ENCODE measurements around the gene POTEC.
"Not testable (repeated sequence)": the region's sequence is repeated elsewhere in the genome, so short reads cannot be mapped to it uniquely, and the experiment has no call there.

POTEC gene

GRCh38 chr18:14475520-14475919 lies 67.9 kb downstream of the POTEC start:
- H3K36me3 ChIP-seq (ENCODE audit: control insufficient read depth, insufficient read depth, low read length); H3K27ac ChIP-seq (ENCODE audit: low read depth, low read length); H3K9me3 ChIP-seq (ENCODE audit: control insufficient read depth, insufficient read depth, low read depth, low read length); H3K4me1 ChIP-seq (ENCODE audit: control insufficient read depth, insufficient read depth, low read length); H3K4me3 ChIP-seq (ENCODE audit: low read depth, low read length); H3K27me3 ChIP-seq (ENCODE audit: control insufficient read depth, insufficient read depth, low read length); H3K9ac ChIP-seq (ENCODE audit: low read length): not testable (repeated sequence)

DNA sequence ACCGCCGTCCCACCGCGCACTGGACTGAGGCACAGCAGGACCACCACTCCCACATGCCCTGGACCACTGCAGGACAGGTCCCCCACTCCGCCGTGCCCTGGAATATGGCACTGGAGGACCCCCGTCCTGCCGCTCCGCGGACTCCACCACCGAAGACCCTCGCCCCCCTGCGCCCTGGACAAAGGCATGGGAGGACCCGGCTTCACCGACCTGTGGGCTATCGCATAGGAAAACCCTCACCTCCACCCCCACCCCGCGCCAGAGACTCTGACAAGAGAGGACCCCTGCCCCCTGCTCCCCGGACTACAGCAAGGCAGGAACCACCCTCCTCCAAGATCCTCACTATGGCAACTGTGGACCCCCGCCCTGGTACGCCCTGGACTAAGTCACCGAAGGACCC lies 68.6 kb downstream of the POTEC start:
- H3K9ac ChIP-seq (ENCODE audit: low read length); H3K4me3 ChIP-seq (ENCODE audit: low read depth, low read length); H3K27me3 ChIP-seq (ENCODE audit: control insufficient read depth, insufficient read depth, low read length); H3K27ac ChIP-seq (ENCODE audit: low read depth, low read length); H3K4me1 ChIP-seq (ENCODE audit: control insufficient read depth, insufficient read depth, low read length); H3K9me3 ChIP-seq (ENCODE audit: control insufficient read depth, insufficient read depth, low read depth, low read length); H3K36me3 ChIP-seq (ENCODE audit: control insufficient read depth, insufficient read depth, low read length): not testable (repeated sequence)

DNA sequence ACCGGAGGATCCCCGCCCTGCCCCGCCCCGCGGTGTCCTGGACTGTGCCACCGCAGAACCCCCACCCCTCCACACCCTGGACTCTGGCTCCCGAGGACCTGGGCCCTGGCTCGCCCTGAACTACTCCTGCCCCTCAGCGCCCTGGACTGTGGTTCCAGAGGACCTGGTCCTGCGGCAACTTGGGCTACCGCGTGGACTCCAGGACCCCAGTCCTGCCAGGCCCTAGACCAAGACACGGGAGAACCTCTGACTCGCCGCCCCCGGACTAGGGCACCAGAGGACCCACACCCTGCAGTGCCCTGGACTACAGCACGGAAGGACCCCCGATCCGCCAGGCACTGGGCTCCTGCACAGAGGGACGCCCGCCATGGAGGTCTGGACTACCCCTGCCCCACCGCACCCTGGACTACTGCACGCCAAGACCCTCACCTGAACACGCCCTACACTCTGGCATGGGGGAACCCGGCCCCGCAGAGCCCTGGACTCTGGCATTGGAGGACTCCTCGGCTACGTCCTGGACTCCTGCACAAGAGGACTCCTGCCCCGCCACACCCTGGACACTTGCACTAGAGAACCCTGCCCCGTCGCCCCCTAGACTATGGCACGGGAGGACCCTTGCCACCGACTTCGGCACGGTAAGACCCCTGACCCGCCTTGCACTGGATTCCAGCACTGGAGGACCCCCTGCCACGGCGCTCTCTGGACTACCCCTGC lies 69.2 kb downstream of the POTEC start:
- not testable (repeated sequence) for H3K9ac ChIP-seq (ENCODE audit: low read length); H3K36me3 ChIP-seq (ENCODE audit: control insufficient read depth, insufficient read depth, low read length); H3K4me1 ChIP-seq (ENCODE audit: control insufficient read depth, insufficient read depth, low read length); H3K4me3 ChIP-seq (ENCODE audit: low read depth, low read length); H3K27ac ChIP-seq (ENCODE audit: low read depth, low read length); H3K27me3 ChIP-seq (ENCODE audit: control insufficient read depth, insufficient read depth, low read length); H3K9me3 ChIP-seq (ENCODE audit: control insufficient read depth, insufficient read depth, low read depth, low read length)

DNA sequence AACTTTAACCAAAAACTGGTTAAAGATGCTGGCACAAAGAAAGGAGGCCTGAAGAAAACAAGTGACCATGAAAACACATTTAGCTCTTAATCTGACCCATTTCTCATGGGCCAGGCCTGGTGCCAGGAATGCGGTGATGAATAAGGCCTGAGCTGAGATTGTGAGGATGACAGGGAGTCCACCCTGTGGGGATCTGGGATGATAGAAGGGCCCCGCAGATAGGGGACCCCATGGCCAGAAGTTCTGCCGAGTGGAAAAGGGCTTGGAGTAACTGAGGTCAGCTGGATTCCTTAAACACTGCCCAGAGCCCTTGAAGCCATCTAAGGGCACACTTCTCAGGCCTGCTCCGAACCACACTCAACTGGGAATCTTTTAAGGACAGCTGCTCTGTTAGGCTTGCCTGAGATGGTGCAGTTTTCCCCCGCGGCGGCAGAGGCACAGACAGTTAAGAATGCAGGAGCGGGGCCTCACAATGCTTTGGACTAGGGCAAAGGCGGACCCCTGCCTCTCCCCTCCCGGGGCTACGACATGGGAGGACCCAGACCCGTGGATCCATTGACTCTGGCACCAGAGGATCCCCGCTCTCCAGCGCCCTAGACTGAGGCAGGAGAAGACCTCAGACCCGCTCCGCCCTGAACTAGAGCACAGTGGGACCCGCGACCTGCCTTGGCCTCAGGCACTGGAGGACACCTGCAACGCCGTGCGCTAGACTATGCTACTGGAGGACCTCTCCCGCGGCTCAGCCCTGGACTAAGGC lies 70.0 kb downstream of the POTEC start:
- H3K9me3 ChIP-seq (ENCODE audit: control insufficient read depth, insufficient read depth, low read depth, low read length); H3K4me1 ChIP-seq (ENCODE audit: control insufficient read depth, insufficient read depth, low read length); H3K4me3 ChIP-seq (ENCODE audit: low read depth, low read length); H3K9ac ChIP-seq (ENCODE audit: low read length); H3K27ac ChIP-seq (ENCODE audit: low read depth, low read length); H3K27me3 ChIP-seq (ENCODE audit: control insufficient read depth, insufficient read depth, low read length); H3K36me3 ChIP-seq (ENCODE audit: control insufficient read depth, insufficient read depth, low read length): not testable (repeated sequence)

DNA sequence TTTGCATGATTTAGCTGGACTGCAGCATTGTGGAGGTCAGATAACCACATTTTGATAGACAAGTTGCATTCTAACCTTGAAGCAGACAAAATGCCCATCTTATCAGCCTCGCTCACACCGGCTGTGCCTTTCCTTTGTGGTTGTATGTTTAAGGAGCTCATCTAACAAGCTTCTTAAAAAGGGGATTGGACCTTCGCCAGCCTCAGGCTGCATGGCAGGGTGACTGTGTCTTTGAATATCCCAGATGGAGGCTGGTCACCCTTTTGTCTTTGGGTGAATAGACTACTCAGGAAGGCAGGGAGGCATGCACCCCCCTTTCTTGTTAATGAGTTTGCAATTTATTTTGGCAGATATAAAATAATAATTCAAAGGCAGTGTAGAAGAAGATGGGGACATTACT lies 72.1 kb downstream of the POTEC start:
- not testable (repeated sequence) for H3K27me3 ChIP-seq (ENCODE audit: control insufficient read depth, insufficient read depth, low read length); H3K4me1 ChIP-seq (ENCODE audit: control insufficient read depth, insufficient read depth, low read length); H3K4me3 ChIP-seq (ENCODE audit: low read depth, low read length); H3K36me3 ChIP-seq (ENCODE audit: control insufficient read depth, insufficient read depth, low read length); H3K9ac ChIP-seq (ENCODE audit: low read length); H3K27ac ChIP-seq (ENCODE audit: low read depth, low read length)
- H3K9me3 ChIP-seq (ENCODE audit: control insufficient read depth, insufficient read depth, low read depth, low read length) = peaks cover 17% of the 10 kb centered on the region; the same call in 1 of the 2 replicates

DNA sequence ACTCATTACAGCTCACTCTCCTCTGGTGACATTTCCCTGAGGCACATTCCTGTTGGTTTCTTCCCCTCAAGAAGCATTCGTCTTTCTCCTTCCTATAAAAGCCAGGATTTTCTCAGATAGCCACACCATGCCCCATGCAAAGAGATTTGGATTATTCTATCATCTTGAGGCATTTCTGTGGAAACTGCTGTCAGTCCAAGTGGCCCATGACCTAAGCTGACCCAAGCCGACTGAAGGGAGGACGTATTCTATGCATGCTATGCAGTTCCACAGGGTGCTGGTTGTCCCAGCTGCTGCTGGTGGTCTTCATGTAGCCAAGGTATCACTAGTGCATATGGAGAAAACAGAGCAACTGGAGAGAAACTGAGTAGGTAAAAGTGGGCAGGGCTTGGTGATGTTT lies 73.0 kb downstream of the POTEC start:
- not testable (repeated sequence) for H3K27ac ChIP-seq (ENCODE audit: low read depth, low read length); H3K4me1 ChIP-seq (ENCODE audit: control insufficient read depth, insufficient read depth, low read length); H3K9ac ChIP-seq (ENCODE audit: low read length); H3K27me3 ChIP-seq (ENCODE audit: control insufficient read depth, insufficient read depth, low read length); H3K4me3 ChIP-seq (ENCODE audit: low read depth, low read length); H3K36me3 ChIP-seq (ENCODE audit: control insufficient read depth, insufficient read depth, low read length)
- peaks cover 16% of the 10 kb centered on the region; the same call in 1 of the 2 replicates for H3K9me3 ChIP-seq (ENCODE audit: control insufficient read depth, insufficient read depth, low read depth, low read length)

- H3K9me3 ChIP-seq (ENCODE audit: control insufficient read depth, insufficient read depth, low read depth, low read length) = peaks cover 14% of the 10 kb centered on the region
- not testable (repeated sequence) for H3K4me3 ChIP-seq (ENCODE audit: low read depth, low read length); H3K27me3 ChIP-seq (ENCODE audit: control insufficient read depth, insufficient read depth, low read length); H3K9ac ChIP-seq (ENCODE audit: low read length); H3K27ac ChIP-seq (ENCODE audit: low read depth, low read length); H3K36me3 ChIP-seq (ENCODE audit: control insufficient read depth, insufficient read depth, low read length); H3K4me1 ChIP-seq (ENCODE audit: control insufficient read depth, insufficient read depth, low read length)
These were observed 73.4 kb downstream of the POTEC start for GRCh38 chr18:14470046-14470445.

DNA sequence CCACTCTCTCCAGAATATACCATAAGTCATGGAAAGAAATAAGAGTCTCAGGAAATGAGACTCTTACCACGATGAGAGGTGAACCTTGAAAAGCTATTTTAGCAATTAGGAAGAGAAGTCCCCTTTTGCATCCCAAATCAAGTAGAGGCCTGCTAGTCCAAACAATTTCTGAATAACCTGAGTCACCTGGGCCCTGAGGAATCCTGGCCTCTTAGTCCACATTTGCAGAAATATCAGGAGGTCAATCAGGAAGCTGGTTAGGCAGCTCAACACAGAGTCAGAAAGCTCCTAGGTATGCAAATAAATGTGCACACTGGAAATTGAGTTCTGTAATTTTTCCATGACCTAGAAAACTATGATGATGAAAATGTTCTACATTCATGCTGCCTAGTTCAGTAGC lies 77.4 kb downstream of the POTEC start:
- H3K9me3 ChIP-seq (ENCODE audit: control insufficient read depth, insufficient read depth, low read depth, low read length) = peaks cover 22% of the 10 kb centered on the region
- not testable (repeated sequence) for H3K4me3 ChIP-seq (ENCODE audit: low read depth, low read length); H3K4me1 ChIP-seq (ENCODE audit: control insufficient read depth, insufficient read depth, low read length); H3K9ac ChIP-seq (ENCODE audit: low read length); H3K36me3 ChIP-seq (ENCODE audit: control insufficient read depth, insufficient read depth, low read length); H3K27ac ChIP-seq (ENCODE audit: low read depth, low read length); H3K27me3 ChIP-seq (ENCODE audit: control insufficient read depth, insufficient read depth, low read length)

Measured in HUES6 (cell line).